ENCODE results near the gene TLE3. TPM values are rescaled to one million over a fixed set of nuclear protein-coding genes. Genes with fewer than 3 reads are reported as not detected.

TLE3 gene
- total and polyA plus RNA-seq, 10 donors = 23.7 to 141 (median 104) TPM

- H3K4me1 ChIP-seq = peaks cover 0 to 6% (median 1%) of the 10 kb centered on the region in 6 donors
- peaks cover 0 to 6% (median 0%) of the 10 kb centered on the region in 7 donors for H3K27me3 ChIP-seq (replicated peaks in 1 of 7)
- H3K36me3 ChIP-seq = no peaks in the 10 kb centered on the region
- no peak overlapping the region for H3K4me3 ChIP-seq
- WGBS, 5 donors = 65 to 82% (median 79%) methylated on average over 4 of the region's 4 CpGs
- intact Hi-C loops (cut with DNase I; ENCODE audit: low total_unique reads) = no loop called here
- DNase-seq = no peak
- H3K9me3 ChIP-seq = peaks cover 0 to 16% (median 11%) of the 10 kb centered on the region in 8 donors
- H3K27ac ChIP-seq = no peak overlapping the region
- TF ChIP-seq POLR2A (IDR thresholded peaks at IDR 0.05) (no peak), POLR2AphosphoS5 (IDR thresholded peaks at IDR 0.05) (no peak), CTCF (IDR thresholded peaks at IDR 0.05 in 8 of 11, conservative IDR thresholded peaks at IDR 0.05 in 3 of 11) (no peak)
Observed at GRCh38 chr15:70001859-70002258, 95.9 kb downstream of the TLE3 start.

GRCh38 chr15:69999392-70000085 lies 98.2 kb downstream of the TLE3 start:
- H3K36me3 ChIP-seq = no peaks in the 10 kb centered on the region
- intact Hi-C loops (cut with DNase I; ENCODE audit: low total_unique reads) = no loop called here
- no peak overlapping the region for H3K4me3 ChIP-seq
- H3K27ac ChIP-seq = no peak overlapping the region
- 84 to 90% (median 88%) methylated on average over 17 of the region's 17 CpGs for WGBS, 5 donors
- H3K9me3 ChIP-seq = peaks cover 0 to 16% (median 12%) of the 10 kb centered on the region in 8 donors
- peak; percentile 57 for DNase-seq
- peaks cover 0 to 6% (median 0%) of the 10 kb centered on the region in 7 donors for H3K27me3 ChIP-seq (replicated peaks in 1 of 7)
- TF ChIP-seq CTCF (IDR thresholded peaks at IDR 0.05 in 8 of 11, conservative IDR thresholded peaks at IDR 0.05 in 3 of 11) (no peak), POLR2AphosphoS5 (IDR thresholded peaks at IDR 0.05) (no peak), POLR2A (IDR thresholded peaks at IDR 0.05) (no peak)
- peaks cover 0 to 16% (median 9%) of the 10 kb centered on the region in 6 donors for H3K4me1 ChIP-seq

- TF ChIP-seq CTCF (IDR thresholded peaks at IDR 0.05 in 8 of 11, conservative IDR thresholded peaks at IDR 0.05 in 3 of 11) = no peak
- TF ChIP-seq POLR2AphosphoS5 (IDR thresholded peaks at IDR 0.05) = no peak
- no peak for TF ChIP-seq POLR2A (IDR thresholded peaks at IDR 0.05)
- peaks cover 0 to 19% (median 12%) of the 10 kb centered on the region in 8 donors for H3K9me3 ChIP-seq
- H3K4me3 ChIP-seq = no peak overlapping the region
- peaks cover 0 to 6% (median 0%) of the 10 kb centered on the region in 7 donors for H3K27me3 ChIP-seq (replicated peaks in 1 of 7)
- peak; percentile 67 for DNase-seq
- H3K36me3 ChIP-seq = no peaks in the 10 kb centered on the region
- intact Hi-C loops (cut with DNase I; ENCODE audit: low total_unique reads) = no loop called here
- H3K27ac ChIP-seq = no peak overlapping the region
- H3K4me1 ChIP-seq = peaks cover 0 to 24% (median 15%) of the 10 kb centered on the region in 6 donors
- WGBS, 5 donors = 85 to 94% (median 91%) methylated on average over 14 to 15 of the region's 15 CpGs
Observed at GRCh38 chr15:69998541-69999391, 99.0 kb downstream of the TLE3 start.

GRCh38 chr15:69997813-69998212 lies 99.9 kb downstream of the TLE3 start:
- intact Hi-C loops (cut with DNase I; ENCODE audit: low total_unique reads) = no loop called here
- no peak for TF ChIP-seq POLR2A (IDR thresholded peaks at IDR 0.05)
- no peak for TF ChIP-seq CTCF (IDR thresholded peaks at IDR 0.05 in 8 of 11, conservative IDR thresholded peaks at IDR 0.05 in 3 of 11)
- 60 to 80% (median 64%) methylated on average over 1 to 2 of the region's 2 CpGs for WGBS, 5 donors
- H3K36me3 ChIP-seq = no peaks in the 10 kb centered on the region
- H3K27ac ChIP-seq = peak overlapping the region in 2 of 8 donors; percentile 3 to 12
- peaks cover 0 to 24% (median 17%) of the 10 kb centered on the region in 6 donors for H3K4me1 ChIP-seq
- peaks cover 0 to 12% (median 6%) of the 10 kb centered on the region in 8 donors for H3K9me3 ChIP-seq
- H3K4me3 ChIP-seq = no peak overlapping the region
- DNase-seq = peak; percentile 61
- H3K27me3 ChIP-seq (replicated peaks in 1 of 7) = peaks cover 0 to 6% (median 0%) of the 10 kb centered on the region in 7 donors

Measured in spleen (tissue), 11 donors.